MCF 10A (cell line): Measurements from ENCODE around the gene ARHGAP21. TPM values are rescaled to one million over a fixed set of nuclear protein-coding genes. Genes with fewer than 3 reads are reported as not detected.

Experiments used
- BruUV-seq: library from RNA; stranded (reverse); fragments of 400-500 nt; replicated peaks from 2 replicates; lab custom pipeline; 2021; lab: Mats Ljungman, UMichigan
- CTCF ChIA-PET: fragments of 300-600 bp; sonication (Branson Sonifier 250); formaldehyde crosslinking; extraction: SDS; loops from one replicate; lab custom pipeline; 2021; ENCODE audit warnings: antibody characterized with exemption, inconsistent platforms; lab: Yijun Ruan, JAX
- POLR2A ChIA-PET: fragments of 300-600, 350-650 bp; sonication (Branson Sonifier 250); formaldehyde crosslinking; extraction: SDS; loops from one replicate; lab custom pipeline; 2020; ENCODE audit warnings: antibody characterized with exemption, inconsistent platforms; lab: Yijun Ruan, JAX
- DNase-seq: peaks from one replicate; pipeline ENCODE4 v3.0.0-alpha.2; 2018; ENCODE audit not compliant: unreplicated experiment
- H3K27ac Mint-ChIP-seq: one replicate; pipeline ENCODE4 v1.8.0; 2022; ENCODE audit warnings: mild to moderate bottlenecking, low read depth, mixed read lengths; ENCODE audit not compliant: unreplicated experiment
- H3K27me3 Mint-ChIP-seq: one replicate; pipeline ENCODE4 v1.8.0; 2022; ENCODE audit warnings: mixed read lengths; ENCODE audit not compliant: insufficient read depth, unreplicated experiment
- H3K36me3 Mint-ChIP-seq: one replicate; pipeline ENCODE4 v1.8.0; 2022; ENCODE audit warnings: mild to moderate bottlenecking, moderate library complexity, mixed read lengths; ENCODE audit not compliant: insufficient read depth, unreplicated experiment
- H3K4me1 Mint-ChIP-seq: one replicate; pipeline ENCODE4 v1.8.0; 2022; ENCODE audit warnings: mixed read lengths; ENCODE audit not compliant: insufficient read depth, unreplicated experiment
- H3K4me3 Mint-ChIP-seq: one replicate; pipeline ENCODE4 v1.8.0; 2022; ENCODE audit warnings: mild to moderate bottlenecking, moderate library complexity, mixed read lengths; ENCODE audit not compliant: unreplicated experiment
- H3K9me3 Mint-ChIP-seq: one replicate; pipeline ENCODE4 v1.8.0; 2022; ENCODE audit warnings: mixed read lengths; ENCODE audit not compliant: unreplicated experiment
- CTCF ChIP-seq: fragments of 200-600 bp; IDR thresholded peaks from one replicate; pipeline ENCODE4 v1.8.0; 2022; ENCODE audit warnings: antibody characterized with exemption, mild to moderate bottlenecking; ENCODE audit not compliant: unreplicated experiment
- intact Hi-C: fragments of 100-400 bp; cut with micrococcal nuclease; formaldehyde crosslinking; loops from 2 replicates; pipeline ENCODE4 v1.14.1; 2022
- total RNA-seq: library from RNA; stranded (reverse); gene quantifications from 2 replicates; pipeline ENCODE4 v1.2.3, GENCODE V29; 2022

ARHGAP21 gene
- total RNA-seq, 1 experiment from 2014 or later: 85.1 TPM

DNA sequence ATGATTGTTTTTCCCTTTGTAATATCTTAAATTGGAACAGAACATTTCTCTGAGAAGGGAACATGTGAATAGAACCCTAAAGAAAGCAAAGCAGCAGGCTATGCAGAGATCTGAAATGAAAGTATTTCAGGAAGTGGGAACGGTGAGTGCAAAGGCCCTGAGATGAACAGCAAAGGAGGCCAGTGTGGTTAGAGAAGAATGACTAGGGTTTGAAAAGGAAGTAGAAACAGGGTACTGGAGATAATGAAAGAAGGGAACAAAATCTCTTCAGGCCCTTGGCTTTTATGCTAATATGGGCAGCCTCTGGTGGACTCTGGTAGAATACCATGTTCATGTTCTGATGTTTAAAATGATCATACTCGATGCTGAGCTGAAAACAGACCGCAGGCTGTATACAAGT is 22.2 kb downstream of the ARHGAP21 start:
- no TSS peak for BruUV-seq
- H3K4me3 Mint-ChIP-seq: no peak overlapping the region
- H3K27ac Mint-ChIP-seq: no peak overlapping the region
- no peaks in the 10 kb centered on the region for H3K9me3 Mint-ChIP-seq
- no peak for TF ChIP-seq CTCF
- ChIA-PET CTCF (interaction anchor here (0.6 to 1.2 kb wide), 2 partner anchors 83 to 164 kb away, joined by 3 to 4 read pairs; no protein-coding TSS in a partner anchor), POLR2A (no interaction called here)
- no peaks in the 10 kb centered on the region for H3K36me3 Mint-ChIP-seq
- intact Hi-C loops: no loop called here
- DNase-seq: no peak
- no peaks in the 10 kb centered on the region for H3K27me3 Mint-ChIP-seq
- peaks cover 31% of the 10 kb centered on the region for H3K4me1 Mint-ChIP-seq

DNA sequence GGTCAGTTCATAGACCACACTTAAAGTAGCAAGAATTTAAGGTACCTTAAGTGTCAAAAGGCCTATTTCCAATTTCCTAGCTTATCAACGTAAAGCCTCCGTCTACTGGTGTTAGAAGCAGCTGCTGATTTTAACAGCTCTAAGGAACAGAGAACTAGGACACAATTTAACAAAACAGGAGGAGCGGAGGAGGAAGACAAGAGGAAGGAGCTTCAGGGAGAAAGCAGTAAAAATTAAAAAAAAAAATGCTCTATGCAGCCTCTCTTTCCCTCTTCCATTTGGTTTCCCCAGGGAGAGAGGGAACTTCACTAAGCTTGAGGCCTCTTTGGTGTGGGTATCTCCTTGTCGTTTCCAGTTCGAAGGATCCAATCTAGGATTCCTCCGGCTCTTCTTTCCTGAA is 22.7 kb downstream of the ARHGAP21 start:
- intact Hi-C loops: no loop called here
- Mint-ChIP-seq H3K27me3 (no peaks in the 10 kb centered on the region), H3K9me3 (no peaks in the 10 kb centered on the region), H3K27ac (no peak overlapping the region), H3K4me1 (peaks cover 33% of the 10 kb centered on the region), H3K36me3 (no peaks in the 10 kb centered on the region), H3K4me3 (no peak overlapping the region)
- CTCF ChIA-PET: interaction anchor here (0.6 to 1.7 kb wide), 4 partner anchors 9 to 164 kb away, joined by 3 to 4 read pairs (median 4); no protein-coding TSS in a partner anchor
- BruUV-seq: no TSS peak
- POLR2A ChIA-PET: interaction anchor here (1.1 kb wide), 1 partner anchor 14 kb away, joined by 3 read pairs; no protein-coding TSS in a partner anchor
- DNase-seq: no peak
- TF ChIP-seq CTCF: no peak

DNA sequence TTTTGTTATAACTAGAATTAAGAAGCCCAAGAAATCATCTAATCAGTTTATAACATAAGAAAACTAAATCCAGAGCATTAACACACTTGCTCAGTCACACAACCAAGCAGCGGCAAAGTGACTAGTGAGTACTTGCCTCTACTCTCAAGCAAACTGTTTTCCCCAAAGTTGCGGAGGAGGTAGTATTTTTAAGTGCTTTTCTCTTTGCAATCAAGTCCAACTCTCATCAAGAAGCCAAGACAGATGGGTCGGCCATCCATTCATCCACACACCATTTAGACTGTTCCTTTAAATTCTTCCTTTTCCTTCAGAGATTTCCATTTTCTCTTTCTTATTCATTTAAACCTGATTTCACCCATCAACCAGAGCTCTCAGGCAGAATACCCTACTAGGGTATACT is 25.4 kb downstream of the ARHGAP21 start:
- DNase-seq: no peak
- H3K9me3 Mint-ChIP-seq: no peaks in the 10 kb centered on the region
- H3K27me3 Mint-ChIP-seq: no peaks in the 10 kb centered on the region
- no peak for TF ChIP-seq CTCF
- H3K4me1 Mint-ChIP-seq: peaks cover 27% of the 10 kb centered on the region
- H3K4me3 Mint-ChIP-seq: no peak overlapping the region
- H3K27ac Mint-ChIP-seq: no peak overlapping the region
- CTCF ChIA-PET: interaction anchor here (0.6 to 2.1 kb wide), 4 partner anchors 10 to 530 kb away, joined by 3 to 6 read pairs (median 4); no protein-coding TSS in a partner anchor
- no TSS peak for BruUV-seq
- POLR2A ChIA-PET: interaction anchor here (0.6 to 1.7 kb wide), 4 partner anchors 8 to 23 kb away, joined by 3 to 6 read pairs (median 4); no protein-coding TSS in a partner anchor
- intact Hi-C loops: no loop called here
- H3K36me3 Mint-ChIP-seq: no peaks in the 10 kb centered on the region

DNA sequence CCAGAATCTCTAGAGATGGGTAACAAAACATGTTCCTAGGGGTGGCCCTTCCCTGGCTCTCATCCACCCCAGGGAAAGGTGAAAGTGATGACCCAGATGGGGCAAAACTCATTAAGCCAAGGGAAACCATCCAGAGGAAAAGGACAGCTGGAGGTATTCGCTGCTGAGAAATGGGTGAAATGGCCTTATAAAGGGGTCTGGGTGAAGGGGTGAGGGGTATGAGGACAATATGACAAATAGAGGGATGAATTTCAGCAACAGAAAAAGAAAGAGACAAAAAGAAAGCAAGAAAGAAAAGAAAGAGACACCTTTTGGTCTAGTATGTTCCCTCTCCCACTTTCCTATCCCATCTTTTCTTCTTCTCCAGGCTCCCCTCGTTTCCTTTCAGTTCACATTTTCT is 26.6 kb downstream of the ARHGAP21 start:
- H3K27me3 Mint-ChIP-seq: no peaks in the 10 kb centered on the region
- no peak for TF ChIP-seq CTCF
- no peak for DNase-seq
- peak overlapping the region; percentile 29 for H3K27ac Mint-ChIP-seq
- no peaks in the 10 kb centered on the region for H3K36me3 Mint-ChIP-seq
- ChIA-PET CTCF (interaction anchor here (1.1 kb wide), 1 partner anchor 54 kb away, joined by 4 read pairs; no protein-coding TSS in a partner anchor), POLR2A (interaction anchor here (1.4 kb wide), 1 partner anchor 9 kb away, joined by 5 read pairs; no protein-coding TSS in a partner anchor)
- no peak overlapping the region for H3K4me3 Mint-ChIP-seq
- intact Hi-C loops: no loop called here
- peaks cover 28% of the 10 kb centered on the region for H3K4me1 Mint-ChIP-seq
- BruUV-seq: no TSS peak
- H3K9me3 Mint-ChIP-seq: no peaks in the 10 kb centered on the region
